Lower leg skin (tissue), 4 donors: Measurements from ENCODE around the gene CD37. TPM values are rescaled to one million over a fixed set of nuclear protein-coding genes. Genes with fewer than 3 reads are reported as not detected.
"Not testable (repeated sequence)": the region's sequence is repeated elsewhere in the genome, so short reads cannot be mapped to it uniquely, and the experiment has no call there.

Experiments
- DNase-seq, 2 donors: peaks; one replicate each; pipeline ENCODE4 v3.0.0-alpha.2; 2019; ENCODE audit warnings: low spot score in 2 of 2
- H3K4me3 ChIP-seq: fragments of 200-600 bp; sonication (generic); 2 replicates; pipeline ENCODE4 v1.5.1; 2017; ENCODE audit warnings: mild to moderate bottlenecking, low read depth; ENCODE audit not compliant: poor library complexity, severe bottlenecking
- CTCF ChIP-seq, 3 donors: fragments of 450-650 bp; IDR thresholded peaks; one replicate each; pipeline ENCODE4 v1.5.1; 2016; ENCODE audit warnings: antibody characterized with exemption in 3 of 3, mild to moderate bottlenecking in 3 of 3, moderate library complexity in 2 of 3
- POLR2A ChIP-seq, 2 donors: fragments of 450-650 bp; IDR thresholded peaks; one replicate each; pipeline ENCODE4 v1.6.1; 2016 to 2017; ENCODE audit warnings: antibody characterized with exemption in 2 of 2, mild to moderate bottlenecking in 1 of 2, moderate library complexity in 1 of 2
- WGBS, 2 donors: methylation state at CpG; one replicate each; pipeline ENCODE4 v1.1.5; 2018; 5-methylcytosine and 5-hydroxymethylcytosine counted together
- intact Hi-C: fragments of 100-400 bp; cut with DNase I; formaldehyde crosslinking; loops from one replicate; pipeline ENCODE4 v1.15.0; 2023; ENCODE audit warnings: low total_unique reads
- total RNA-seq, 4 donors: library from RNA; depleted of rRNA; stranded (reverse); fragments of >200 nt; gene quantifications; one replicate each; pipeline ENCODE4 v1.1.0, GENCODE V29; 2016

Gene CD37
- total RNA-seq = 1 to 10 TPM; 2.6 to 8.5 (median 5.9) TPM

- TF ChIP-seq CTCF (IDR thresholded peaks at IDR 0.05) (no peak), POLR2A (IDR thresholded peaks at IDR 0.05) (no peak)
- peak in 1 of 2 donors; percentile 86 for DNase-seq
- peak within 1 kb of the TSS; percentile 3 for H3K4me3 ChIP-seq
- intact Hi-C loops = no loop called here
- WGBS, 2 donors = 74 to 79% methylated on average over 13 of the region's 13 CpGs
These were observed at the start of gene CD37 for GRCh38 chr19:49335071-49335783. CD37 (plus strand) TSS chr19:49335406; CDS start chr19:49335541, 135 bp downstream.

- 23 to 44% methylated on average over 2 of the region's 2 CpGs for WGBS, 2 donors
- no peak for DNase-seq
- intact Hi-C loops = no loop called here
- TF ChIP-seq POLR2A (IDR thresholded peaks at IDR 0.05) (no peak), CTCF (IDR thresholded peaks at IDR 0.05) (no peak)
- no peak overlapping the region for H3K4me3 ChIP-seq
These were observed 48.0 kb upstream of the CD37 start for GRCh38 chr19:49287141-49287770.

- intact Hi-C loops, H3K4me3 ChIP-seq, DNase-seq: not testable (repeated sequence)
- WGBS, 2 donors = 93 to 94% methylated on average over 4 of the region's 4 CpGs
These were observed 47.0 kb upstream of the CD37 start for GRCh38 chr19:49288205-49288604.

GRCh38 chr19:49289286-49289685, 45.9 kb upstream of the CD37 start:
- H3K4me3 ChIP-seq, intact Hi-C loops, DNase-seq: not testable (repeated sequence)
- 51 to 64% methylated on average over 2 of the region's 2 CpGs for WGBS, 2 donors

- no peak for TF ChIP-seq CTCF (IDR thresholded peaks at IDR 0.05)
- TF ChIP-seq POLR2A (IDR thresholded peaks at IDR 0.05) = no peak
- no peak for DNase-seq
- 80 to 89% methylated on average over 3 of the region's 3 CpGs for WGBS, 2 donors
- no peak overlapping the region for H3K4me3 ChIP-seq
- intact Hi-C loops = no loop called here
These were observed 44.7 kb upstream of the CD37 start for GRCh38 chr19:49290517-49290916.

- intact Hi-C loops = no loop called here
- TF ChIP-seq POLR2A (IDR thresholded peaks at IDR 0.05) (no peak), CTCF (IDR thresholded peaks at IDR 0.05) (no peak)
- 82 to 90% methylated on average over 6 of the region's 6 CpGs for WGBS, 2 donors
- no peak overlapping the region for H3K4me3 ChIP-seq
- no peak for DNase-seq
These were observed 40.8 kb upstream of the CD37 start for GRCh38 chr19:49294401-49294800.
